ENCODE data around the gene ZNF101. TPM values are rescaled to one million over a fixed set of nuclear protein-coding genes. Genes with fewer than 3 reads are reported as not detected.

ZNF101 gene
- total and polyA plus RNA-seq, 3 donors from 2014 or later, result 9.2 to 15.6 (median 12.0) TPM

DNA sequence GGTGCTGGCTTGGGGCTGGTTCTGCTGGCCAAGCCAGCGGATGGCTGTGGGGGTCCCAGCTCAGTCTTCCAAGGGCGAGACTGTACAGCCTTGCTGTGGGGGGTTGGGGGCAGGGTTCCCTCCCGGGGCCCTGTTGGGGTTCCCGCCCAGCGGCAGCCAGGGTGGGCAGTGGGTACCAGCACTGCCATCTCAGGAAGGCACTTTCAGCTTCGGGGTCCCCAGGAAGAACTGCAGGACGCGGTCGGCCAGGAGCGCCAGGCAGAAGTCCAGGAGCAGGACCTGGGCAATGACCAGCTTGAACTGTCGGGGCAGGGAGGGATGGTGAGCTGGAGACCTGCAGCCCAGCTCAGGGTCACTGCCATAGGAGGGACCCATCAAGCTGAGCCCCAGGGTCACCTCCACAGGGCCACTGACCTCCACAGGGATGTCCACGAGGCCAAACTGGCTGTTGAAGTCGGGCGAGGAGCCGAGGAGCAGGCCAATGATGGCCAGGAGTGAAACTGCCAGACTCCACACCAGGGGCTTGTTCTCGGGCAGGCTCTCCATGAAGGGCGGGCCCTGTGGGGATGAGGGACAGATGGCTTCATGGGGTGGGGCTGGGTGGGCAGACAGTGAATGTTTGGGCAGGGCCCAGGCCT, 23.3 kb upstream of the ZNF101 start:
- Histone ChIP-seq H3K36me3 (ENCODE audit: low read depth, missing control alignments) (no peaks in the 10 kb centered on the region), H3K4me1 (peaks cover 4% of the 10 kb centered on the region), H3K27me3 (no peaks in the 10 kb centered on the region), H3K27ac (no peak overlapping the region), H3K4me3 (no peak overlapping the region), H3K9me3 (no peaks in the 10 kb centered on the region)
- DNase-seq, result no peak
- 72 to 91% methylated on average over 2 to 17 of the region's 17 CpGs for WGBS, 2 donors
- intact Hi-C loops (cut with DNase I; ENCODE audit: low total_unique reads), result loop anchor here (5.0 kb wide), 1 partner anchor 113 kb away; no protein-coding TSS in a partner anchor
- no peak for TF ChIP-seq POLR2A (IDR thresholded peaks at IDR 0.05)
- TF ChIP-seq, protein P1, sequence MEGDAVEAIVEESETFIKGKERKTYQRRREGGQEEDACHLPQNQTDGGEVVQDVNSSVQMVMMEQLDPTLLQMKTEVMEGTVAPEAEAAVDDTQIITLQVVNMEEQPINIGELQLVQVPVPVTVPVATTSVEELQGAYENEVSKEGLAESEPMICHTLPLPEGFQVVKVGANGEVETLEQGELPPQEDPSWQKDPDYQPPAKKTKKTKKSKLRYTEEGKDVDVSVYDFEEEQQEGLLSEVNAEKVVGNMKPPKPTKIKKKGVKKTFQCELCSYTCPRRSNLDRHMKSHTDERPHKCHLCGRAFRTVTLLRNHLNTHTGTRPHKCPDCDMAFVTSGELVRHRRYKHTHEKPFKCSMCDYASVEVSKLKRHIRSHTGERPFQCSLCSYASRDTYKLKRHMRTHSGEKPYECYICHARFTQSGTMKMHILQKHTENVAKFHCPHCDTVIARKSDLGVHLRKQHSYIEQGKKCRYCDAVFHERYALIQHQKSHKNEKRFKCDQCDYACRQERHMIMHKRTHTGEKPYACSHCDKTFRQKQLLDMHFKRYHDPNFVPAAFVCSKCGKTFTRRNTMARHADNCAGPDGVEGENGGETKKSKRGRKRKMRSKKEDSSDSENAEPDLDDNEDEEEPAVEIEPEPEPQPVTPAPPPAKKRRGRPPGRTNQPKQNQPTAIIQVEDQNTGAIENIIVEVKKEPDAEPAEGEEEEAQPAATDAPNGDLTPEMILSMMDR (IDR thresholded peaks at IDR 0.05), result no peak

DNA sequence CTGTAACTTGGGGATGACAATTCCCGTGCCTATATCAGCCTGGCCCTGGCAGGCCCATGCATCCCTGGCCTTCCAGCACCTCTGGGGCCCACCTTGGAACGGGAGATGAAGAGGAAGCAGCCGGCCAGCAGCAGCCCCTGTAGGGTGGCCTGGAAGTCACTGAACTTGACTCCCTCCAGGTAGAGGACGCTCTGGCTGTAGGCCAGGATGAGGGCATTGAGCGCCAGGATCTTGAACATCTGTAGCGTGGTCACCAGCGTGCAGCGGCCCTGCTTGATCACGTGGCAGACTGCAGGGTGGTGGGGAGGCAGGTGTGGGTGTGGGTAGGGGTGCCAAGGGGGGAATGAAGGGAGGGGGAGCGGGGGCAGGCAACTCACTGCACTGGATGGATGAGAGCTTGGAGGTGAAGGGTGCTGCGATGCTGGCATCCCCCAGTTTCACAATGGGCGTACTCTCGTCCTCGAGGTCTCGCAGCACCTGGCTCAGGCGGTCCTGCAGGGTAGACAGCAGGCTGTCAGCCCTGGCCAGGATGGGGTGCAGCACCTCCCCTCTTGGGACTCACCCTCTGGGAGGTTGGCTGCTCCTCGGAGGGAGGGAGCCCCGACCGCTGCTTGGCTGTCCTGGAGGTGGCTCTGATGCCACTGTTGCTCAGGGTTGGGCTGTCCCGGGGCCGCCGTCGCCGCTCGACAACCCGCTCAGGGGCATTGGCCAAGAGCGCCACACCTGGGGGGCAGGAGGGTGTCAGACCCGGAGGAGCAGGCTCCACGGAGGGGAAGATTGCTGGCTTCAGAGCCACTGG, 21.4 kb upstream of the ZNF101 start:
- H3K9me3 ChIP-seq, result no peaks in the 10 kb centered on the region
- H3K27me3 ChIP-seq, result no peaks in the 10 kb centered on the region
- 93 to 96% methylated on average over 10 to 29 of the region's 29 CpGs for WGBS, 2 donors
- no peaks in the 10 kb centered on the region for H3K36me3 ChIP-seq (ENCODE audit: low read depth, missing control alignments)
- H3K4me3 ChIP-seq, result no peak overlapping the region
- intact Hi-C loops (cut with DNase I; ENCODE audit: low total_unique reads), result loop anchor here (5.0 kb wide), 1 partner anchor 115 kb away; no protein-coding TSS in a partner anchor
- peaks cover 4% of the 10 kb centered on the region for H3K4me1 ChIP-seq
- TF ChIP-seq, protein P1 (IDR thresholded peaks at IDR 0.05), result no peak
- H3K27ac ChIP-seq, result no peak overlapping the region
- no peak for DNase-seq

DNA sequence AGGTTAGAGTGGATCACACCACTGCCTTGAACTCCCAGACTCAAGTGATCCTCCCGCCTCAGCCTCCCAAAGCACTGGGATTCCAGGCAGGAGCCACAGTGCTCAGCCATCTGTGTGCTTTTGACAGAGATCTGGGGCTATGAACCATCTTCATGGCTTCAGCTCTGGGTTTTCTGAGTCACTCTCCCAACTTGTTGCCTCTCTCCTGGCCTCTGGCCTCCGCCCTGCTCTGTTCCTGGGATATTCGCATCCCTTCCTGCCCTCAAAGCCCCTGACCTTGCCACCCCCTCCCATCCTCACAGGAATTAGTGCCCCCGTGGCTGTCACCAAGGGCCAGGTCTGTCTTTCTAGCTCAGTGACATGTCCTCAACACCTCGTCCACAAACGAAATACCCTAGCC, 19.5 kb upstream of the ZNF101 start:
- TF ChIP-seq POLR2A (IDR thresholded peaks at IDR 0.05), result no peak
- TF ChIP-seq, protein P1 (IDR thresholded peaks at IDR 0.05), result no peak
- Histone ChIP-seq H3K36me3 (ENCODE audit: low read depth, missing control alignments) (no peaks in the 10 kb centered on the region), H3K9me3 (no peaks in the 10 kb centered on the region), H3K4me3 (no peak overlapping the region), H3K4me1 (no peaks in the 10 kb centered on the region), H3K27me3 (no peaks in the 10 kb centered on the region), H3K27ac (no peak overlapping the region)
- no peak for DNase-seq
- WGBS, 2 donors, result 86 to 94% methylated on average over 6 of the region's 6 CpGs
- intact Hi-C loops (cut with DNase I; ENCODE audit: low total_unique reads), result loop anchor here (5.0 kb wide), 1 partner anchor 117 kb away; no protein-coding TSS in a partner anchor

DNA sequence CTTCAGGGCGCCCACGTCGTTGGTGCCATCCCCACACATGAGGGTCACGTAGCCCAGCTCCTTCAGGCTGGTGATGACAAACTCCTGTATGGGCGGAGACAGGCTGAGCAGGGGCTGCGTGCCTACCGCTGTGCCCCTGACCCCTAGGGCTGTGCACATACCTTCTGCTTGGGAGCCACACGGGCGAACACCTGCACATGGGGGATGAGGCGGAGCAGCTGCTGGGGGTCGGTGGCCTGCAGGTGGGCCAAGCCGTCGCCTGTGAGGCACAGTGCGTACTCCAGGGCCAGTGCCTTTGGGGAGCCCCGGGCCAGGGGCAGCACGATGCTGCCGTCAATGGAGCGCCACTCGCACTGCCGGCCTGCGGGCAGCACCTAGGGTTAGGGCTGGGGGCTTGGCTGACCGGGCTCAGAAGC, 19.1 kb upstream of the ZNF101 start:
- Histone ChIP-seq H3K4me1 (no peaks in the 10 kb centered on the region), H3K27ac (no peak overlapping the region), H3K9me3 (no peaks in the 10 kb centered on the region), H3K4me3 (no peak overlapping the region), H3K27me3 (no peaks in the 10 kb centered on the region), H3K36me3 (ENCODE audit: low read depth, missing control alignments) (no peaks in the 10 kb centered on the region)
- intact Hi-C loops (cut with DNase I; ENCODE audit: low total_unique reads), result loop anchor here (5.0 kb wide), 1 partner anchor 117 kb away; no protein-coding TSS in a partner anchor
- WGBS, 2 donors, result 93 to 100% methylated on average over 4 to 22 of the region's 22 CpGs
- no peak for DNase-seq
- TF ChIP-seq POLR2A (IDR thresholded peaks at IDR 0.05), result no peak
- TF ChIP-seq, protein P1 (IDR thresholded peaks at IDR 0.05), result no peak

All from testis (tissue), 3 donors.